Gastrocnemius medialis (tissue), 4 donors: ENCODE data around the gene SMDT1. TPM values are rescaled to one million over a fixed set of nuclear protein-coding genes. Genes with fewer than 3 reads are reported as not detected.

ENCODE experiments used
- ATAC-seq, 2 donors: fragments of 150-250 bp; one replicate each; pipeline ENCODE4 v1.9.1; 2016
- DNase-seq, 2 donors: peaks; one replicate each; pipeline ENCODE4 v3.0.0-alpha.2; 2019
- H3K27ac ChIP-seq, 4 donors: fragments of 200-600 bp; sonication (generic); 1 replicate in 1 of 4; 2 replicates in 3 of 4; pipeline ENCODE4 v1.5.1; 2016 to 2018; ENCODE audit warnings: mild to moderate bottlenecking in 2 of 4, moderate library complexity in 1 of 4
- H3K27me3 ChIP-seq, 3 donors: fragments of 200-600 bp; sonication (generic) in 2 of 3; 1 replicate in 1 of 3; 2 replicates in 2 of 3; pipeline versions ENCODE4 v1.5.1 to v1.6.0; 2016 to 2019; ENCODE audit warnings: mild to moderate bottlenecking in 1 of 3, moderate library complexity in 1 of 3
- H3K36me3 ChIP-seq, 2 donors: fragments of 200-600 bp; sonication (generic) in 1 of 2; one replicate each; pipeline ENCODE4 v1.5.1; 2017 to 2018
- H3K4me1 ChIP-seq, 2 donors: fragments of 200-600 bp; sonication (generic) in 1 of 2; one replicate each; pipeline ENCODE4 v1.5.1; 2016 to 2017; ENCODE audit warnings: mild to moderate bottlenecking in 2 of 2
- H3K4me3 ChIP-seq, 4 donors: fragments of 200-600 bp; sonication (generic) in 3 of 4; 1 replicate in 1 of 4; 2 replicates in 3 of 4; pipeline ENCODE4 v1.5.1; 2016 to 2019; ENCODE audit warnings: mild to moderate bottlenecking in 2 of 4
- H3K9me3 ChIP-seq, 3 donors: fragments of 200-600 bp; sonication (generic) in 2 of 3; 1 replicate in 1 of 3; 2 replicates in 2 of 3; pipeline ENCODE4 v1.5.1; 2016 to 2019
- POLR2A ChIP-seq, 2 donors: fragments of 450-650 bp; IDR thresholded peaks; one replicate each; pipeline ENCODE4 v1.6.1; 2017; ENCODE audit warnings: antibody characterized with exemption in 2 of 2, mild to moderate bottlenecking in 2 of 2, moderate library complexity in 2 of 2
- in situ Hi-C, 4 donors: fragments of 200-750 bp; cut with MboI; loops; one replicate each; pipeline versions ENCODE4 v1.15.0 to v1.8.0; 2017; ENCODE audit warnings: low sequenced_read_pairs in 4 of 4
- intact Hi-C: fragments of 100-400 bp; cut with DNase I; formaldehyde crosslinking; loops from one replicate; pipeline ENCODE4 v1.15.1; 2023; ENCODE audit warnings: low total_unique reads
- total RNA-seq, 4 donors: library from RNA; depleted of rRNA; stranded (reverse); fragments of >200 nt; gene quantifications; one replicate each; pipeline versions ENCODE4 v1.1.0 to v1.2.3, GENCODE V29; 2016
- TF ChIP-seq, protein P1 (sequence below), 5 experiments: fragments of 450-650 bp in 3 of 5; fragments of 200-600 bp in 2 of 5; sonication (generic) in 2 of 5; IDR thresholded peaks in 4 of 5; conservative IDR thresholded peaks in 1 of 5; 1 replicate in 4 of 5; 2 replicates in 1 of 5; pipeline ENCODE4 v1.5.1; 2016 to 2019; ENCODE audit warnings: antibody characterized with exemption in 5 of 5, mild to moderate bottlenecking in 3 of 5, moderate library complexity in 3 of 5

Gene SMDT1, protein sequence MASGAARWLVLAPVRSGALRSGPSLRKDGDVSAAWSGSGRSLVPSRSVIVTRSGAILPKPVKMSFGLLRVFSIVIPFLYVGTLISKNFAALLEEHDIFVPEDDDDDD
- 10 to 100 TPM in 1 of 4 donors, 1 to 10 TPM in 3; 7.9 to 14.6 (median 9.8) TPM for total RNA-seq

DNA sequence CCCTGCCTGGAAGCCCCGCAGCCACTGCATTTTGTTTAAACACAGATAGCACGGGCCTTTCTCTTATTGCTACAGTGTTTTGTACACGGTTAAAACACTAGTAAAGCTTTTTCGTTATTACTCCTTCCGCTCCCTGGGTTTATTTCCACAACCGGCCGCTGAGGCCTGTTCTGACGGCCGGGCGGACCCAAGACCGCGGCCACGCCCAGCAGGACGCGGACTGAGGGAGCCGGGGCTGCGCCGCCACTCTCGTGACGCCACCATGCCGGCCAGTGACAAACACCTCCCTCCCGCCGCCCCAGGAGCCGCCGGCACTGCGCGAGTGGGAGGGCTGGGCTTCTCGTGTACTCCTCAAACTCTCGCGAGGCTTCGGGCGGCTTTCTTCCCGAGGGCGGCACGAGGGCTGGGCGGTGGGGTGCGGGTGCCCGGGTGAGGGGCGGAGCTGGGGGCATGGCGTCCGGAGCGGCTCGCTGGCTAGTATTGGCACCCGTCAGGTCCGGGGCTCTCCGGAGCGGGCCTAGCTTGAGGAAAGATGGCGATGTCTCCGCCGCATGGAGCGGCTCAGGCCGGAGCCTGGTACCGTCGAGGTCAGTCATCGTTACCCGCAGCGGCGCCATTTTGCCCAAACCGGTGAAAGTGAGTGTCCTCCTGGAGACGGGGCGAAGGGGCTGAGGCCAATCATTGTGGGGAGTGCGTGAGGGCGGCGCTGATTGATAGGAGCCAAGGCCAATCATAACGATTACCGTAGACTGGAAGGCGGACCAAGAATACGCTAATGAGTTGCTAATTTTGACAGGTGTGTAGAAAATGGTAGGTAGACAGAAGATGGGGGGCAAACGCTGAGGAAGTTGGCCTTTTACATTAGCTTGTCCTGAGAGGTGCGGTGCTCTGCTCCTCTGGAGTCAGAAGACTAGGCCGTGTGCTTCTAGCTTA lies at the start of gene SMDT1:
SMDT1 (plus strand) TSS at position 382 of the 933 bp plus-strand sequence; CDS start at position 451, 69 bp downstream.
- DNase-seq, result peak; percentile 99
- in situ Hi-C loops, result loop anchor here in 1 of 4 donors (25.0 kb wide), 1 partner anchor 358 kb away; the partner anchor contains the start of gene NFAM1
- peaks cover 30 to 37% of the 10 kb centered on the region in 2 donors for H3K4me1 ChIP-seq
- peaks cover 0 to 15% of the 10 kb centered on the region in 2 donors for H3K36me3 ChIP-seq
- peak within 1 kb of the TSS; percentile 69 to 89 (median 86) for H3K4me3 ChIP-seq
- TF ChIP-seq, protein P1, sequence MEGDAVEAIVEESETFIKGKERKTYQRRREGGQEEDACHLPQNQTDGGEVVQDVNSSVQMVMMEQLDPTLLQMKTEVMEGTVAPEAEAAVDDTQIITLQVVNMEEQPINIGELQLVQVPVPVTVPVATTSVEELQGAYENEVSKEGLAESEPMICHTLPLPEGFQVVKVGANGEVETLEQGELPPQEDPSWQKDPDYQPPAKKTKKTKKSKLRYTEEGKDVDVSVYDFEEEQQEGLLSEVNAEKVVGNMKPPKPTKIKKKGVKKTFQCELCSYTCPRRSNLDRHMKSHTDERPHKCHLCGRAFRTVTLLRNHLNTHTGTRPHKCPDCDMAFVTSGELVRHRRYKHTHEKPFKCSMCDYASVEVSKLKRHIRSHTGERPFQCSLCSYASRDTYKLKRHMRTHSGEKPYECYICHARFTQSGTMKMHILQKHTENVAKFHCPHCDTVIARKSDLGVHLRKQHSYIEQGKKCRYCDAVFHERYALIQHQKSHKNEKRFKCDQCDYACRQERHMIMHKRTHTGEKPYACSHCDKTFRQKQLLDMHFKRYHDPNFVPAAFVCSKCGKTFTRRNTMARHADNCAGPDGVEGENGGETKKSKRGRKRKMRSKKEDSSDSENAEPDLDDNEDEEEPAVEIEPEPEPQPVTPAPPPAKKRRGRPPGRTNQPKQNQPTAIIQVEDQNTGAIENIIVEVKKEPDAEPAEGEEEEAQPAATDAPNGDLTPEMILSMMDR (IDR thresholded peaks at IDR 0.05 in 4 of 5, conservative IDR thresholded peaks at IDR 0.05 in 1 of 5), result peak in 1 of 5 experiments; percentile 26
- peak; percentile 97 for TF ChIP-seq POLR2A (IDR thresholded peaks at IDR 0.05)
- peak within 1 kb of the TSS; percentile 95 to 100 (median 100) for H3K27ac ChIP-seq
- H3K9me3 ChIP-seq, result no peaks in the 10 kb centered on the region
- intact Hi-C loops, result loop anchor here (1.0 to 10.0 kb wide), 5 partner anchors 11 to 985 kb away; partner anchors contain the start of genes EP300, NDUFA6, RANGAP1 and SNU13
- ATAC-seq, result peak; percentile 92 to 94
- no peaks in the 10 kb centered on the region for H3K27me3 ChIP-seq

DNA sequence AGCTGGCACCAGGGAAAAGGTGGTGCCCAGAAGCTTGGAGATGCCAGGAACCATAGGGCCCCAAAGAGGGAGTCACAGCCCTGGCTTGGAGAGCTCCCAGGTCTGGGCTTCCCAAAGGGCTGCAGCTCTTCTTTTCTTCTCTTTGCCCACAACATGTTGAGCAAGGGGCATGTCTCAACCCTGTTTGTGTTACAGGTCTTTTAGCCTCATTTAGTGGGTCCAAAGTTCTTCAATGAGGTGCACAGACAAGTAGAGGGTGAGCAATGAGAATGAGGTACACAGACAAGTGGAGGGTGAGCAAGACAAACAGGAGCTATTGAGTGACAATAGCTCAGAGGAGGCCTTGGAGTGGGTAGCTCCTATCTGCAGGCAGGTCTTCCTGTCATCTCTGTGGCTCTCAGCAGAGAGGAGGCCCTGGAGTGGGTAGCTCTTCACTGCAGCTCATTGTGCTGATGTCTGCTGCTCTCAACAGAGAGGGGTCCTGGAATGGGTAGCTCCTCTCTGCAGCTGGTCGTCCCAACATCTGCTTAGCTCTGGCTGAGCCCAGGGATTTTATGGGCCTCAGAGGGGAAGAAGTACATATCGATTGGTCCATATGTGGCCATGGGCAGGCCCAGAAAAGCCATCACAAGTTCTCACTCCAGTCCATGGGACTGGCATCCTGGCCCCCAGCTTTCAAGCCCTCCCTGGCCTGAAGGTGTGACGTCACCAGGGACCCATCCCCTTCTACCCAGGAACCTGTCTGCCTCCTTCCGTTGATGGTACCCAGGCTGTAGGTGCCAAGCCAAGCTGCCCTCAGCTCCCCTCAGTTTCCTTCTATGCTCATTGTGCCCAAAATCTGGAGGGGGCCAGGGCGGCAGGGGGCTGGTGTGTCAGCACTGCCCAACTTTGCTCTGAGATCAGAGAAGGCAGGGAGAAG lies 46.0 kb upstream of the SMDT1 start:
- in situ Hi-C loops (no loop called here), intact Hi-C loops (no loop called here)
- no peaks in the 10 kb centered on the region for H3K27me3 ChIP-seq
- no peaks in the 10 kb centered on the region for H3K36me3 ChIP-seq
- no peak for DNase-seq
- H3K4me1 ChIP-seq, result no peaks in the 10 kb centered on the region
- H3K4me3 ChIP-seq, result no peak overlapping the region
- H3K27ac ChIP-seq, result no peak overlapping the region
- no peak for ATAC-seq
- TF ChIP-seq POLR2A (IDR thresholded peaks at IDR 0.05), result no peak
- TF ChIP-seq, protein P1 (IDR thresholded peaks at IDR 0.05 in 4 of 5, conservative IDR thresholded peaks at IDR 0.05 in 1 of 5), result no peak
- no peaks in the 10 kb centered on the region for H3K9me3 ChIP-seq

DNA sequence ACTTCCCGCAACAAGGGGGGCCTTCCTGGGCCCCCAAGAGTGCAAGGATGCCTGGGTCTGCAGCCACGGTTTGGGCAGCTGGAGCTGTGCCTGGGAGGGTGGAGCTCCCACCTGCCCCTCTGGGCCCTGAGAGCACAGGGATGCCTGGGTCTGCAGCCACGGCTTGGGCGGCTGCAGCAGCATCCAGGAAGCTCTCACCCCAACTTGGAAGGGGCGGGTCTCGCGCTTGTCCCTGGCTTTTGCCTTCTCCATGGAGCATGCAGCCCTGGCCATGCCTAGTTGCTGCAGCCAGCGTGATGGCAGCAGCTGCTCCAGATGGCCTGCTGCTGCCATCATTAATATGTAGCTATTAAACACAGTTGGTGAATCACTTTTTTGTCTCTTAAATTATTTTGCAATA lies 44.2 kb upstream of the SMDT1 start:
- no peak for TF ChIP-seq POLR2A (IDR thresholded peaks at IDR 0.05)
- TF ChIP-seq, protein P1 (IDR thresholded peaks at IDR 0.05 in 4 of 5, conservative IDR thresholded peaks at IDR 0.05 in 1 of 5), result no peak
- in situ Hi-C loops, result no loop called here

DNA sequence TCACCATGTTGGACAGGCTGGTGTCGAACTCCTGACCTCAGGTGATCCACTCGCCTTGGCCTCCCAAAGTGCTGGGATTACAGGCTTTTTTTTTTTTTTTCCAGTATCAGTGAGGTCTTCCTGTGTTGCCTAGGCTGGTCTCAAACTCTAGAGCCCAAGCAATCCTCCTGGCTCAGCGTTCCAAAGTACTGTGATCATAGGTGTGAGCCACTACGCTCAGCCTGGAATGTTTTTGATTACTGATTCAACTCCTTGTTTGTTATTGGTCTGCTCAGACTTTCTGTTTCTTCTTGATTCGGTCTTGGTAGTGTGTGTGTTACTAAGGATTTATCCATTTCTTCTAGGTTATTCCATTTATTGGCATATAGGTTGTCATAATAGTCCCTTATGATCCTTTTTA lies 40.2 kb upstream of the SMDT1 start:
- DNase-seq (no peak), ATAC-seq (no peak)
- Histone ChIP-seq H3K4me1 (no peaks in the 10 kb centered on the region), H3K27me3 (no peaks in the 10 kb centered on the region), H3K9me3 (no peaks in the 10 kb centered on the region), H3K4me3 (no peak overlapping the region), H3K36me3 (no peaks in the 10 kb centered on the region), H3K27ac (no peak overlapping the region)
- in situ Hi-C loops, result no loop called here
- no peak for TF ChIP-seq POLR2A (IDR thresholded peaks at IDR 0.05)
- TF ChIP-seq, protein P1 (IDR thresholded peaks at IDR 0.05 in 4 of 5, conservative IDR thresholded peaks at IDR 0.05 in 1 of 5), result no peak
- intact Hi-C loops, result no loop called here

More for the DNA sequence above, 44.2 kb upstream of the SMDT1 start:
- DNase-seq (no peak), ATAC-seq (no peak)
- Histone ChIP-seq H3K36me3 (no peaks in the 10 kb centered on the region), H3K4me1 (no peaks in the 10 kb centered on the region), H3K9me3 (no peaks in the 10 kb centered on the region), H3K27me3 (no peaks in the 10 kb centered on the region), H3K27ac (no peak overlapping the region), H3K4me3 (no peak overlapping the region)
- intact Hi-C loops, result no loop called here
